M059J (cell line): ENCODE measurements around the gene KIF2C. TPM values are rescaled to one million over a fixed set of nuclear protein-coding genes. Genes with fewer than 3 reads are reported as not detected.
"Not testable (repeated sequence)": the region's sequence is repeated elsewhere in the genome, so short reads cannot be mapped to it uniquely, and the experiment has no call there.

ENCODE experiments used
- DNase-seq: peaks from one replicate; pipeline ENCODE4 v3.0.0-alpha.2; 2012; ENCODE audit warnings: low read depth
- total RNA-seq: library from RNA; depleted of rRNA; stranded (reverse); fragments of >200 nt; shearing (Covaris generic); gene quantifications from 2 replicates; pipeline ENCODE4 v1.2.3, GENCODE V29; 2014; rRNA removed

Gene KIF2C
- total RNA-seq, 1 experiment from 2014 or later: 127 TPM

GRCh38 chr1:44810101-44810761 is 70.6 kb downstream of the KIF2C start:
- peak; percentile 91 for DNase-seq

GRCh38 chr1:44810762-44811105 is 71.1 kb downstream of the KIF2C start:
- DNase-seq: not testable (repeated sequence)

- DNase-seq: no peak
Observed at GRCh38 chr1:44811234-44811633, 71.6 kb downstream of the KIF2C start.

- no peak for DNase-seq
Observed at GRCh38 chr1:44812822-44813543, 73.3 kb downstream of the KIF2C start.

- DNase-seq: not testable (repeated sequence)
Observed at GRCh38 chr1:44815926-44816325, 76.3 kb downstream of the KIF2C start.

GRCh38 chr1:44817307-44817706 is 77.7 kb downstream of the KIF2C start:
- no peak for DNase-seq

Other genes starting within 250 kb of the KIF2C start
- gene TMEM53, start 65.4 kb upstream of the KIF2C start, total RNA-seq: 12.7 and 17.0 TPM in 2 replicates
- gene ARMH1, start 65.1 kb upstream of the KIF2C start, total RNA-seq: 0.37 and 2.8 TPM in 2 replicates
- gene RNU5D-1, start 8.7 kb upstream of the KIF2C start, total RNA-seq: not detected in 2 replicates
- 1,381 and 1,646 TPM in 2 replicates for gene RPS8, start 35.7 kb downstream of the KIF2C start, total RNA-seq
- gene BEST4, start 48.3 kb downstream of the KIF2C start, total RNA-seq: 0.05 and 0.57 TPM in 2 replicates
- gene PLK3, start 60.5 kb downstream of the KIF2C start, total RNA-seq: 8.0 and 9.5 TPM in 2 replicates
- 1.4 TPM in 1 of 2 replicates, not detected in the other for gene DYNLT4, start 67.5 kb downstream of the KIF2C start, total RNA-seq
- gene BTBD19, start 68.7 kb downstream of the KIF2C start, total RNA-seq: 1.2 and 4.3 TPM in 2 replicates
- gene PTCH2, start 103.4 kb downstream of the KIF2C start, total RNA-seq: 0.17 TPM in 1 of 2 replicates, not detected in the other
- gene EIF2B3, start 246.8 kb downstream of the KIF2C start, total RNA-seq: 41.3 and 48.0 TPM in 2 replicates